Large intestine (tissue), 3 donors: ENCODE results near the gene ATP13A1. TPM values are rescaled to one million over a fixed set of nuclear protein-coding genes. Genes with fewer than 3 reads are reported as not detected.
"Not testable (repeated sequence)": the region's sequence is repeated elsewhere in the genome, so short reads cannot be mapped to it uniquely, and the experiment has no call there.

ENCODE experiments used
- DNase-seq, 2 donors: peaks; one replicate each; pipeline versions ENCODE4 v3.0.0 to v3.0.0-alpha.2; 2013
- H3K27ac ChIP-seq: one replicate; pipeline ENCODE4 v1.5.1; 2013; ENCODE audit warnings: low read length
- H3K27me3 ChIP-seq: 2 replicates; pipeline ENCODE4 v1.6.1; 2013; ENCODE audit warnings: low read length; ENCODE audit not compliant: control insufficient read depth, insufficient read depth
- H3K36me3 ChIP-seq: 2 replicates; pipeline ENCODE4 v1.6.1; 2013; ENCODE audit warnings: low read length; ENCODE audit not compliant: control insufficient read depth, insufficient read depth
- H3K4me1 ChIP-seq: one replicate; pipeline ENCODE4 v1.6.1; 2013; ENCODE audit warnings: low read length; ENCODE audit not compliant: control insufficient read depth, insufficient read depth
- H3K4me3 ChIP-seq: one replicate; pipeline ENCODE4 v1.5.1; 2013; ENCODE audit warnings: low read length
- H3K9me3 ChIP-seq: one replicate; pipeline ENCODE4 v1.6.1; 2013; ENCODE audit warnings: mild to moderate bottlenecking, low read depth, low read length, moderate library complexity; ENCODE audit not compliant: control insufficient read depth
- WGBS: methylation state at CpG from one replicate; pipeline ENCODE4 v1.1.5; 2013; ENCODE audit warnings: low lambda C conversion rate; ENCODE audit not compliant: insufficient coverage; 5-methylcytosine and 5-hydroxymethylcytosine counted together
- polyA plus RNA-seq: library from polyadenylated mRNA; unstranded; fragments of 120-200 nt; gene quantifications from one replicate; pipeline ENCODE4 v1.2.1, GENCODE V29; 2013

The ATP13A1 gene
- polyA plus RNA-seq, 1 donor: 54.1 TPM

DNA sequence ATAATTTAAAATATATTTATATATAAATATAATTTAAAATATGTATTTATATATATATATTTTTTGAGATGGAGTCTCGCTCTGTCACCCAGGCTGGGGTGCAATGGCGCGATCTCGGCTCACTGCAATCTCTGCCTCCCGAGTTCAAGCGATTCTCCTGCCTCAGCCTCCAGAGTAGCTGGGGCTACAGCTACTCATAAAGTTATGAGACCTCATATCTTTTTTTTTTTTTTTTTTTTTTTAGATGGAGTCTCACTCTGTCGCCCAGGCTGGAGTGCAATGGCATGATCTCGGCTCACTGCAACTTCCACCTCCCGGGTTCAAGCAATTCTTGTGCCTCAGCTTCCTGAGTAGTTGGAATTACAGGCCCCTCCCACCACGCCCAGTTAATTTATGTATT lies 25.5 kb upstream of the ATP13A1 start:
- WGBS: no CpG with 5 or more reads among the region's 10 CpGs
- H3K36me3 ChIP-seq, H3K4me3 ChIP-seq, DNase-seq, H3K4me1 ChIP-seq, H3K27me3 ChIP-seq, H3K27ac ChIP-seq: not testable (repeated sequence)
- peaks cover 14% of the 10 kb centered on the region for H3K9me3 ChIP-seq

DNA sequence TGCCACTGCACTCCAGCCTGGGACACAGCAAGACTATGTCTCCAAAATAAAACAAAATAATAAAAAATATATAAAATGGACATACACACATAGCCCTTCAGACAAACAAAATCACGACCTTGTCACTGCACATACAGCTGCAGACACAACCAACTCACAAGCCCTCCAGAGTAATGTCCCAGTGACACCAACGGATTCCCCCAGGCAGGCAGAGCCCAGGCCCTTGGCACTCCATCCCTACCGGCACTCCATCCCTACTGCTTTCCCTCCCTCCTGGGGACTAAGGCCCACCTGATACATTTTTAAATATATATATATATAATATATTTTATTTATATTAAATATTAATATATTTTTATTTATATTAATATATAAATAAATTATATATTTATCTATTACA lies 23.6 kb upstream of the ATP13A1 start:
- H3K36me3 ChIP-seq: no peaks in the 10 kb centered on the region
- H3K4me1 ChIP-seq: no peaks in the 10 kb centered on the region
- H3K9me3 ChIP-seq: peaks cover 16% of the 10 kb centered on the region
- H3K4me3 ChIP-seq: no peak overlapping the region
- H3K27me3 ChIP-seq: no peaks in the 10 kb centered on the region
- no peak for DNase-seq
- H3K27ac ChIP-seq: no peak overlapping the region
- WGBS: no CpG with 5 or more reads among the region's 3 CpGs

DNA sequence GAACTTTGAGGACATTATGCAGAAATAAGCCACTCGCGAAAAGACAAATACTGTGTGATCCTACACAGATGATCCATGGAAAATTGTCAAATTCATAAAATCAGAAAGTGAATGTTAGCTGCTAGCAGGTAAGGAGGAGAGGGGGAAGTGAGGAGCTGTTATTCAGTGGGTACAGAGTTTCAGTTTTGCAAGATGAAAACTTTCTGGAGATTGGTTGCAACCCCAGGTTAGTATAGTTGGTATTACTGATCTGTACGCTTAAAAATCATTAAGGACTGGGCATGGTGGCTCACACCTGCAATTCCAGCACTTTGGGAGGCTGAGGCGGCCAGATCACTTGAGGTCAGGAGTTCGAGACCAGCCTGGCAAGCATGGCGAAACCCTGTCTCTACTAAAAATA lies 23.1 kb upstream of the ATP13A1 start:
- Histone ChIP-seq H3K27me3 (no peaks in the 10 kb centered on the region), H3K4me1 (no peaks in the 10 kb centered on the region), H3K4me3 (no peak overlapping the region), H3K9me3 (peaks cover 17% of the 10 kb centered on the region), H3K27ac (no peak overlapping the region), H3K36me3 (no peaks in the 10 kb centered on the region)
- 100% methylated on average over 2 of the region's 6 CpGs for WGBS
- DNase-seq: no peak

DNA sequence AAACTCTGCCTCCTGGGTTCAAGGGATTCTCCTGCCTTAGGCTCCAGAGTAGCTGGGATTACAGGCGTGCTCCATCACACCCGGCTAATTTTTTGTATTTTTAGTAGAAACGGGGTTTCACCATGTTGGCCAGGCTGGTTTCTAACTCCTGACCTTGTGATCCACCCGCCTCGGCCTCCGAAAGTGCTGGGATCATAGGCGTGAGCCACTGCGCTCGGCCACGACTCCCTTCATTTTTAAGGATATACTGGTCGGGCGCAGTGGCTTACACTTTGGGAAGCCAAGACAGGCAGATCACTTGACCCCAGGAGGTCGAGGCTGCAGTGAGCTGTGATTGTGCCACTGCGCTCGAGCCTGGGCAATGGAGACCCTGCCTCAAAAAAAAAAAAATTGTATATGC lies 22.6 kb upstream of the ATP13A1 start:
- not testable (repeated sequence) for H3K27me3 ChIP-seq, H3K4me1 ChIP-seq, H3K36me3 ChIP-seq, DNase-seq, H3K4me3 ChIP-seq, H3K27ac ChIP-seq
- peaks cover 19% of the 10 kb centered on the region for H3K9me3 ChIP-seq
- no CpG with 5 or more reads among the region's 15 CpGs for WGBS

DNA sequence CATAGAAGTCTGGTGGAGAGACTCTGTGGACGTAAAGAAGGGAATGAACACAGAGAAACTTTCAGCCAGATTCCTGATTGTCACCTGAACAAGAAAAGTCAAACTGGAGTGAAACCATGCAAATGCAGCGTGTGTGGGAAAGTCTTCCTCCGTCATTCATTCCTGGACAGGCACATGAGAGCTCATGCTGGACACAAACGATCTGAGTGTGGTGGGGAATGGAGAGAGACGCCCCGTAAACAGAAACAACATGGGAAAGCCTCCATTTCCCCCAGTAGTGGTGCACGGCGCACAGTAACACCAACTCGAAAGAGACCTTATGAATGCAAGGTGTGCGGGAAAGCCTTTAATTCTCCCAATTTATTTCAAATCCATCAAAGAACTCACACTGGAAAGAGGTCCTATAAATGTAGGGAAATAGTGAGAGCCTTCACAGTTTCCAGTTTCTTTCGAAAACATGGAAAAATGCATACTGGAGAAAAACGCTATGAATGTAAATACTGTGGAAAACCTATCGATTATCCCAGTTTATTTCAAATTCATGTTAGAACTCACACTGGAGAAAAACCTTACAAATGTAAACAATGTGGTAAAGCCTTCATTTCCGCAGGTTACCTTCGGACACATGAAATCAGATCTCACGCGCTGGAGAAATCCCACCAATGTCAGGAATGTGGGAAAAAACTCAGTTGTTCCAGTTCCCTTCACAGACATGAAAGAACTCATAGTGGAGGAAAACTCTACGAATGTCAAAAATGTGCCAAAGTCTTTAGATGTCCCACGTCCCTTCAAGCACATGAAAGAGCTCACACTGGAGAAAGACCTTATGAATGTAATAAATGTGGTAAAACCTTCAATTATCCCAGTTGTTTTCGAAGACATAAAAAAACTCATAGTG lies 15.9 kb upstream of the ATP13A1 start:
- no peaks in the 10 kb centered on the region for H3K27me3 ChIP-seq
- 96% methylated on average over 7 of the region's 20 CpGs for WGBS
- no peaks in the 10 kb centered on the region for H3K4me1 ChIP-seq
- H3K4me3 ChIP-seq: no peak overlapping the region
- no peak overlapping the region for H3K27ac ChIP-seq
- peaks cover 34% of the 10 kb centered on the region for H3K36me3 ChIP-seq
- peaks cover 30% of the 10 kb centered on the region for H3K9me3 ChIP-seq
- no peak for DNase-seq

DNA sequence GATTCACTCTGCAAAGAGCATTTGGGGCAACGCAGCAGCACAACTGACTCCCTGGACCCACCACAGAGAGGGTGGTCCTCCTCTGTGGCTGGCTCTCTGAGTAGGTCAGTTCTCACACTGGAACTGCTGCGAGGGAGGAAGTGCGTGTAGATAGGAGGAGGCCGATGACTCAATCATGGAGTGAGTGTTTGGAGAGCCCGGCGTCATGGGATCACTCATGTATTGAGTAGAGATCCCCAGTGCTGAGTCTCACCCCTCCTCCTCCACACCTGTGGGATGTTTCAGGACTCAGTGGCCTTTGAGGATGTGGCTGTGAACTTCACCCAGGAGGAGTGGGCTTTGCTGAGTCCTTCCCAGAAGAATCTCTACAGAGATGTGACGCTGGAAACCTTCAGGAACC lies 14.1 kb upstream of the ATP13A1 start:
- DNase-seq: no peak
- no peaks in the 10 kb centered on the region for H3K27me3 ChIP-seq
- 100% methylated on average over 1 of the region's 7 CpGs for WGBS
- no peak overlapping the region for H3K27ac ChIP-seq
- H3K4me1 ChIP-seq: no peaks in the 10 kb centered on the region
- H3K9me3 ChIP-seq: peaks cover 33% of the 10 kb centered on the region
- H3K4me3 ChIP-seq: no peak overlapping the region
- H3K36me3 ChIP-seq: peaks cover 41% of the 10 kb centered on the region

DNA sequence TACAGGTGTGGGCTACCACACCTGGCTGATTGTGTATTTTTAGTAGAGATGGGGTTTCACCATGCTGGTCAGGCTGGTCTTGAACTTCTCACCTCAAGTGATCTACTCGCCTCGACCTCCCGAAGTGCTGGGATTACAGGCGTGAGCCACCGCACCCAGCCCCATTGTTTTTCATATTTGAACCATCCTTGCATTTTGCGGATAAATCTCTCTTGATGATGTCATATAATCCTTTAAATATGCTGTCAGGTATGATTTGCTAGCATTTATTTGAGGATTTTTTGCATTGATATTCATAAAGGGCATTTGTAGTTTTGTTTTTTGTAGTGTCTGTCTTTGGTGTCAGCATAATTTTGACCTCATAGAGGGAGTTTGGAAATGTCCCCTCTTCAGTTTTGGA lies 10.8 kb upstream of the ATP13A1 start:
- no peaks in the 10 kb centered on the region for H3K27me3 ChIP-seq
- DNase-seq: no peak
- H3K4me1 ChIP-seq: peaks cover 4% of the 10 kb centered on the region
- WGBS: no CpG with 5 or more reads among the region's 6 CpGs
- no peak overlapping the region for H3K4me3 ChIP-seq
- no peak overlapping the region for H3K27ac ChIP-seq
- H3K9me3 ChIP-seq: peaks cover 20% of the 10 kb centered on the region
- H3K36me3 ChIP-seq: peaks cover 36% of the 10 kb centered on the region

DNA sequence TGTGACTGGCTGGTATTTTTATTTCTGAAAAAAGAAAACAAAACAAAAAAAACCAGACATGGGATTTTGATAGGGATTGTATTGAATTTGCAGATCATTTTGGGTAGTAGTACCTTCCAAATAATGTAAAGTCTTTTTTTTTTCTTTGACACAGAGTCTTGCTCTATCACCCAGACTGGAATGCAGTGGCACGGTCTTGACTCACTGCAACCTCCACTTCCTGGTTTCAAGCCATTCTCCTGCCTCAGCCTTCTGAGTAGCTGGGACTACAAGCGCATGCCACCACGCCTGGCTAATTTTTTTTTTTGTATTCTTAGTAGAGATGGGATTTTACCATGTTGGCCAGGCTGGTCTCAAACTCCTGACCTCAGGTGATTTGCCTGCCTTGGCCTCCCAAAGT lies 9.3 kb upstream of the ATP13A1 start:
- Histone ChIP-seq H3K27ac (no peak overlapping the region), H3K4me3 (no peak overlapping the region), H3K27me3 (no peaks in the 10 kb centered on the region), H3K36me3 (peaks cover 24% of the 10 kb centered on the region), H3K4me1 (peaks cover 8% of the 10 kb centered on the region), H3K9me3 (peaks cover 13% of the 10 kb centered on the region)
- WGBS: no CpG with 5 or more reads among the region's 3 CpGs
- no peak for DNase-seq

DNA sequence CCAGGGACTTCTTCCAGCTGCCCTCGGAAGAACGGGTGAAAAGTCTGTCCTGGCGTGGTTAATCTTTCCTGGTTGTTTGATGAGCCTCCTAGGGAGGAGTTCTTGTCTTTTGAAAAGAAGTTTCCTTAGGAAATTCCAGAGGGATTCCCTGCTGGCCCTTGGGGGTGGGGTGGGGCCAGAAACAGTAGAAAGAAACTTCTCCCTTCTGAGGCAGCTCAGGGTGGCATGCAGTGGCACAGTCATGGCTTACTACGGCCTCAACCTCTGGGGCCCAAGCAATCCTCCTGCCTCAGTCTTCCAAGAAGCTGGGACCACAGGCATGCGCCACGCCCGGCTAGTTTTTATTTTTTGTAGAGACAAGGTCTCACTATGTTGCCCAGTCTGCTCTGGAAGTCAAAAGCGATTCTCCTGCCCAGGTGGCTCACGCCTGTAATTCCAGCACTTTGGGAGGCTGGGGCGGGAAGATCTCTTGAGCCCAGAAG lies 6.6 kb upstream of the ATP13A1 start:
- Histone ChIP-seq H3K9me3 (peaks cover 11% of the 10 kb centered on the region), H3K27ac (no peak overlapping the region), H3K4me3 (peak overlapping the region; percentile 92), H3K27me3 (no peaks in the 10 kb centered on the region), H3K4me1 (peaks cover 8% of the 10 kb centered on the region), H3K36me3 (peaks cover 10% of the 10 kb centered on the region)
- no CpG with 5 or more reads among the region's 10 CpGs for WGBS
- no peak for DNase-seq

DNA sequence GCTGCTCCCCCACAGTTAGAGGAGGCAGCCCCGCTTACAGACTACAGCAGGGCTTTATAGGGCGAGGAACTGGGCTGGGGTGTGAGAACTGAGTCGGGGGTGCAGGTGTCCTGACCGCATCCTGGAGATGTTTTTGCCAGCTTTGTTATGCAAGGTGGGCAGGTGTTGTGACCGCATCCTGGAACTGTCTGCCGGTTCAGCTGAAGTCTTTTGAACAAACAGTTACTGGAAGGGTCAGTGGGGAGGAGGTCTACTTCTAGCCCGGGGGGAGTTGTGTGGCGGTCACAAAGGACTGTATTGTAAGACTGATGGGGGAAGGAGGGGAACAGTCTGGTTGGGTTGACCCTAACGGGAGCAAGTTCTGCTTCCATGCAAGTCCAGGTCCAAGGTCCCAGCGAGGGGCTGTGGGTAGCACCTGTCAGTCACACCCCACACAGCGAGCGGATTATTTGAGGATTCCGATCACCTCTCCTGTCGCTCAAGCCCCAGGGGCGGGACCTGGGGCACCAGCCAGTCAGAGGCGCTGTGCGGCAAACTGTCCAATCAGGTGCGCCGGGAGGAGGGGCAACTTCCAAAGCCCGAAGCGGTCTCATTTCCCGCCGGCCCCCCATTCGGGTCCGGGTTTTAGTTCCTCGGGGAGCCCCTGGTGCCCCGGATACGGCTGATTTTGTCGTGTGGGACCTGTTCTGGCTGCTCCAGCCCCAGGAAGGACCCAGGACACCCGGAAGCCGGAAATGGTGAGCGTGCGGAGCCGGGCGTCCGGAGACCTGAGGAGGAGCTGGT lies 4.9 kb upstream of the ATP13A1 start, which contains the start of gene ZNF101:
Gene ZNF101, plus strand, starts transcription at position 610 of the 783 bp plus-strand sequence. Its CDS starts 125 bp downstream, at position 735.
- Histone ChIP-seq H3K27ac (peak within 1 kb of the TSS; percentile 93), H3K9me3 (peaks cover 7% of the 10 kb centered on the region), H3K4me1 (peaks cover 8% of the 10 kb centered on the region), H3K27me3 (no peaks in the 10 kb centered on the region), H3K4me3 (peak within 1 kb of the TSS; percentile 92), H3K36me3 (peaks cover 6% of the 10 kb centered on the region)
- DNase-seq: peak; percentile 92 to 95
- WGBS: 0% methylated on average over 1 of the region's 36 CpGs
